Activated B cell treated with CpG ODN at 0.5 μM for 24 hours (primary cell): ENCODE measurements around the gene ODR4. TPM values are rescaled to one million over a fixed set of nuclear protein-coding genes. Genes with fewer than 3 reads are reported as not detected.

Experiments used
- ATAC-seq: fragments of 200-7000 bp; cut with Tn5 transposase; one replicate; pipeline ENCODE4 v1.10.0; 2021; ENCODE audit warnings: low read depth, mild to moderate bottlenecking, moderate library complexity
- CTCF ChIA-PET: fragments of 350-600 bp; sonication (Branson Sonifier 250); formaldehyde crosslinking; loops from one replicate; lab custom pipeline; 2021; ENCODE audit warnings: antibody characterized with exemption; lab: Charles Lee
- POLR2A ChIA-PET: fragments of 350-600 bp; sonication (Branson Sonifier 250); formaldehyde crosslinking; loops from one replicate; lab custom pipeline; 2021; ENCODE audit warnings: antibody characterized with exemption; lab: Charles Lee
- DNase-seq: peaks from one replicate; pipeline ENCODE4 v3.0.0; 2022
- H3K27ac Mint-ChIP-seq: one replicate; pipeline ENCODE4 v1.8.0; 2020; ENCODE audit warnings: mixed read lengths
- H3K27me3 Mint-ChIP-seq: one replicate; pipeline ENCODE4 v1.8.0; 2021; ENCODE audit warnings: mixed read lengths
- H3K36me3 Mint-ChIP-seq: one replicate; pipeline ENCODE4 v1.8.0; 2021; ENCODE audit warnings: low read depth, mixed read lengths
- H3K4me1 Mint-ChIP-seq: one replicate; pipeline ENCODE4 v1.8.0; 2021; ENCODE audit warnings: mixed read lengths
- H3K4me3 Mint-ChIP-seq: one replicate; pipeline ENCODE4 v1.8.0; 2020; ENCODE audit warnings: mild to moderate bottlenecking, mixed read lengths
- H3K9me3 Mint-ChIP-seq: one replicate; pipeline ENCODE4 v1.8.0; 2020; ENCODE audit warnings: mixed read lengths
- CTCF ChIP-seq: fragments of 200-600 bp; IDR thresholded peaks from one replicate; pipeline ENCODE4 v1.8.0; 2022; ENCODE audit warnings: antibody characterized with exemption, mild to moderate bottlenecking
- intact Hi-C: fragments of 100-400 bp; cut with micrococcal nuclease; formaldehyde crosslinking; loops from one replicate; pipeline ENCODE4 v1.15.1; 2024
- total RNA-seq: library from RNA; stranded (reverse); gene quantifications from 2 replicates; pipeline ENCODE4 v1.2.3, GENCODE V29; 2022

The ODR4 gene
- total RNA-seq, 1 donor from 2014 or later: 15.6 TPM

- no peak for DNase-seq
- CTCF ChIA-PET: no interaction called here
- TF ChIP-seq CTCF: no peak
- ATAC-seq: no peak
- no peaks in the 10 kb centered on the region for H3K27me3 Mint-ChIP-seq
- H3K4me3 Mint-ChIP-seq: no peak overlapping the region
- no peaks in the 10 kb centered on the region for H3K9me3 Mint-ChIP-seq
- H3K27ac Mint-ChIP-seq: no peak overlapping the region
- no peaks in the 10 kb centered on the region for H3K4me1 Mint-ChIP-seq
- POLR2A ChIA-PET: no interaction called here
- H3K36me3 Mint-ChIP-seq: peaks cover 20% of the 10 kb centered on the region
- intact Hi-C loops: no loop called here
These were observed 45.3 kb downstream of the ODR4 start for GRCh38 chr1:186420923-186421322.

- POLR2A ChIA-PET: no interaction called here
- CTCF ChIA-PET: no interaction called here
- H3K27ac Mint-ChIP-seq: no peak overlapping the region
These were observed 45.8 kb downstream of the ODR4 start for GRCh38 chr1:186421446-186421845.

GRCh38 chr1:186424539-186424938 is 48.9 kb downstream of the ODR4 start:
- H3K4me3 Mint-ChIP-seq: no peak overlapping the region
- ChIA-PET POLR2A (interaction anchor here (0.7 kb wide), 2 partner anchors 60 to 1707 kb away, joined by 3 read pairs; no protein-coding TSS in a partner anchor), CTCF (interaction anchor here (0.7 kb wide), 1 partner anchor 19 kb away, joined by 3 read pairs; no protein-coding TSS in a partner anchor)
- no peak overlapping the region for H3K27ac Mint-ChIP-seq
- no peak for TF ChIP-seq CTCF
- H3K4me1 Mint-ChIP-seq: no peaks in the 10 kb centered on the region
- intact Hi-C loops: no loop called here
- H3K9me3 Mint-ChIP-seq: no peaks in the 10 kb centered on the region
- no peak for ATAC-seq
- H3K36me3 Mint-ChIP-seq: peaks cover 12% of the 10 kb centered on the region
- H3K27me3 Mint-ChIP-seq: no peaks in the 10 kb centered on the region
- DNase-seq: no peak

More at GRCh38 chr1:186421446-186421845, 45.8 kb downstream of the ODR4 start:
- DNase-seq (no peak), ATAC-seq (no peak)
- Mint-ChIP-seq H3K27me3 (no peaks in the 10 kb centered on the region), H3K9me3 (no peaks in the 10 kb centered on the region), H3K4me1 (no peaks in the 10 kb centered on the region), H3K4me3 (no peak overlapping the region), H3K36me3 (peaks cover 20% of the 10 kb centered on the region)
- no peak for TF ChIP-seq CTCF
- intact Hi-C loops: no loop called here

- no peaks in the 10 kb centered on the region for H3K27me3 Mint-ChIP-seq
- no peak for DNase-seq
- H3K36me3 Mint-ChIP-seq: peaks cover 4% of the 10 kb centered on the region
- H3K27ac Mint-ChIP-seq: no peak overlapping the region
- no peaks in the 10 kb centered on the region for H3K4me1 Mint-ChIP-seq
- ChIA-PET POLR2A (no interaction called here), CTCF (no interaction called here)
- intact Hi-C loops: no loop called here
- no peaks in the 10 kb centered on the region for H3K9me3 Mint-ChIP-seq
- no peak for TF ChIP-seq CTCF
- no peak for ATAC-seq
- no peak overlapping the region for H3K4me3 Mint-ChIP-seq
These were observed 50.5 kb downstream of the ODR4 start for GRCh38 chr1:186426118-186426517.

GRCh38 chr1:186429017-186429416 is 53.4 kb downstream of the ODR4 start:
- intact Hi-C loops: no loop called here

More at GRCh38 chr1:186429017-186429416, 53.4 kb downstream of the ODR4 start:
- Mint-ChIP-seq H3K4me1 (no peaks in the 10 kb centered on the region), H3K36me3 (peaks cover 4% of the 10 kb centered on the region), H3K27me3 (no peaks in the 10 kb centered on the region), H3K27ac (no peak overlapping the region), H3K9me3 (no peaks in the 10 kb centered on the region), H3K4me3 (no peak overlapping the region)
- no peak for ATAC-seq
- ChIA-PET POLR2A (no interaction called here), CTCF (no interaction called here)
- no peak for TF ChIP-seq CTCF
- no peak for DNase-seq
